Glutamatergic neuron (in vitro differentiated cells): ENCODE data around the gene NUDT22. TPM values are rescaled to one million over a fixed set of nuclear protein-coding genes. Genes with fewer than 3 reads are reported as not detected.

Experiments
- DNase-seq: peaks from one replicate; pipeline ENCODE4 v3.0.0; 2022
- H3K27ac Mint-ChIP-seq: one replicate; pipeline ENCODE4 v1.8.0; 2020; ENCODE audit warnings: mild to moderate bottlenecking, mixed read lengths, inconsistent platforms; ENCODE audit not compliant: unreplicated experiment
- H3K27me3 Mint-ChIP-seq: one replicate; pipeline ENCODE4 v1.8.0; 2020; ENCODE audit warnings: mild to moderate bottlenecking, moderate library complexity, mixed read lengths, inconsistent platforms; ENCODE audit not compliant: unreplicated experiment
- H3K36me3 Mint-ChIP-seq: one replicate; pipeline ENCODE4 v1.8.0; 2020; ENCODE audit warnings: mild to moderate bottlenecking, mixed read lengths, inconsistent platforms; ENCODE audit not compliant: unreplicated experiment
- H3K4me1 Mint-ChIP-seq: one replicate; pipeline ENCODE4 v1.8.0; 2020; ENCODE audit warnings: mild to moderate bottlenecking, low read depth, mixed read lengths, inconsistent platforms; ENCODE audit not compliant: unreplicated experiment
- H3K4me3 Mint-ChIP-seq: one replicate; pipeline ENCODE4 v1.8.0; 2020; ENCODE audit warnings: mild to moderate bottlenecking, mixed read lengths, inconsistent platforms; ENCODE audit not compliant: unreplicated experiment
- H3K9me3 Mint-ChIP-seq: one replicate; pipeline ENCODE4 v1.8.0; 2020; ENCODE audit warnings: mild to moderate bottlenecking, moderate library complexity, mixed read lengths, inconsistent platforms; ENCODE audit not compliant: unreplicated experiment
- CTCF ChIP-seq: fragments of 200-600 bp; sonication (generic); IDR thresholded peaks from one replicate; pipeline ENCODE4 v1.5.0; 2021; ENCODE audit not compliant: partially characterized antibody, unreplicated experiment
- total RNA-seq: library from RNA; stranded (reverse); fragmentation: NEBNext Ultra II Directional; extraction: Animal tissue kit (Norgen Biotek cat#: 25700); gene quantifications from one replicate; pipeline ENCODE4 v1.2.1, GENCODE V29; 2021; ENCODE audit not compliant: unreplicated experiment

NUDT22 gene
- total RNA-seq, 1 donor from 2014 or later: 37.0 TPM

GRCh38 chr11:64269540-64270220 lies 43.6 kb downstream of the NUDT22 start:
- Mint-ChIP-seq H3K27ac (peak overlapping the region; percentile 98), H3K9me3 (peaks cover 16% of the 10 kb centered on the region)

DNA sequence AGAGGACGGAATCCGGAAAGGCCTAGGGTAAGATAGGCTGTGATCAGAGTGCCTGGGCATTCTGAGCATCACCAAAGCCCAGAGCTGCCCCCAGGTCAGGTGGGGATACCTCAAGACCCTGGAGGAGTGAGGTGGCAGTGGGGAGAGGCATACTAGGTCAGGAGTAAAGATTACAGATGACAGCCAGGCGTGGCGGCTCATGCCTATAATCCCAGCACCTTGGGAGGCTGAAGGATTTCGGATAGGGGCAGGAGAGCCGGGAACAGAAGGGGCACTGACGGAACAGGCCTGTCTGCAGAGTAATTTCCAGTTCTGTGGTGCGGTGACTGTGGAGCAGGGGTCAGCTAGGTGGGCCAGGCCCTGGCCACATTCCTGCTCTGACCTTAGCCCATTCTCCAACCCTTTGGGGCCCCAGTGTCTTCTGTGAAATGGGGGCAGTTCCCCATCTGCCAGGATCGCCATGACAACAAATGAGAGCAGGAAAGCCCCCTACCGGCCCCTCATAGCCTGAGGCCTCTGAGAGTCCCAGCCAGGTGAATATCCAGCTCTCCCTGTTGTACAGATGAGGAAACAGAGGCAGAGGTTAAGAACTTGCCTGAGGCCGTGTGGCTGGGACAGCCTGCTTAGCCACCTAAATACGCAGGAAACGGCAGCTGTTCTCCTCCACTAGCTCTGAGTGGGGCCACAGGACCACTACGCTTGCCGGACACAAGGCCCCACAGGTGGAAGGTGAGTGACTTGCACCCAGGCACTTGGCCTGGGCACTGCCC lies 49.1 kb downstream of the NUDT22 start:
- peaks cover 7% of the 10 kb centered on the region for H3K9me3 Mint-ChIP-seq
- DNase-seq: no peak
- TF ChIP-seq CTCF: no peak
- peaks cover 6% of the 10 kb centered on the region for H3K27me3 Mint-ChIP-seq
- no peak overlapping the region for H3K27ac Mint-ChIP-seq
- H3K36me3 Mint-ChIP-seq: no peaks in the 10 kb centered on the region
- no peaks in the 10 kb centered on the region for H3K4me1 Mint-ChIP-seq
- no peak overlapping the region for H3K4me3 Mint-ChIP-seq

More at GRCh38 chr11:64269540-64270220, 43.6 kb downstream of the NUDT22 start:
- peaks cover 2% of the 10 kb centered on the region for H3K4me1 Mint-ChIP-seq
- H3K4me3 Mint-ChIP-seq: peak overlapping the region; percentile 100
- no peaks in the 10 kb centered on the region for H3K36me3 Mint-ChIP-seq
- peak; percentile 97 for DNase-seq
- TF ChIP-seq CTCF: no peak
- H3K27me3 Mint-ChIP-seq: peaks cover 15% of the 10 kb centered on the region

- no peak overlapping the region for H3K4me3 Mint-ChIP-seq
Measured at GRCh38 chr11:64275841-64276240, 49.8 kb downstream of the NUDT22 start.

DNA sequence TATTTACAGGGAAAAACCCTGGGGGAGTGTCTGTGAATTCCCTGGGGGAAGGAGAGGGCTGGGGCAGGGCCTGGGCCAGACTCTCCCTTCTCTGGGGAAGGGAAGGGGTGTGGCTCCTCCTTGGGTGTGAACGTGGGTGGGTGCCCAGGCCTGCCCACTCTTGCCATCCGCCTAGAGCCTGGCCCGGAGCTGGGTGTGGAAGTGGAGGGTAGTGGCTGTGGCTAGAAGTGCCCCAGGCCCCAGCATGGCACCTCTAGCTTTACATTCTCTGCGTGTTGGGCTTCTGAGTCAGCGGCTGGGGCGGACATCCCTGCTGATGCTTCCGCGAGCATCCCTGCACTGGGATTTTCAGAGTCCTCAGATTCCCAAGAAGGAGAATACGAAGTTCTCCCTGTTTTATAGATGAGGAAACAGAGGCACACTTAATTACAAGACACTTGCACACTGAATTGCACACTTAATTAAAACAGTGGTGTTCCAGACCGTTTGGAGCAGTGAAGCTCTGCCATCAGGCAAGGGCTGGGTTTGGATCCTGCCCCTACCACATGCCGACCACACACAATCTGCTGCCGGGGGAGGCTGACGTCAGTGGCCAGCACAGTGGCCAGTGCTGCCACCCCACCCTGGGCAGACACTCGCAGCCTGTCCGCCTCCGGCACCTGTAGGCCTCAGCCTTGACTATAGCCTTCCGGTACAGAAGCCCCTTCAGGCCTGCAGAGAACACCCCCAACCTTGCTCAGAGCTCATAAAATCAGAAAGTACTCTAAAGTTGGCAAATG lies 50.8 kb downstream of the NUDT22 start:
- Mint-ChIP-seq H3K27ac (no peak overlapping the region), H3K36me3 (no peaks in the 10 kb centered on the region), H3K27me3 (peaks cover 4% of the 10 kb centered on the region), H3K4me1 (peaks cover 3% of the 10 kb centered on the region), H3K9me3 (no peaks in the 10 kb centered on the region), H3K4me3 (no peak overlapping the region)
- no peak for TF ChIP-seq CTCF
- no peak for DNase-seq

More at GRCh38 chr11:64275841-64276240, 49.8 kb downstream of the NUDT22 start:
- H3K4me1 Mint-ChIP-seq: no peaks in the 10 kb centered on the region
- peaks cover 3% of the 10 kb centered on the region for H3K27me3 Mint-ChIP-seq
- no peak for TF ChIP-seq CTCF
- no peak for DNase-seq
- H3K27ac Mint-ChIP-seq: no peak overlapping the region
- H3K36me3 Mint-ChIP-seq: no peaks in the 10 kb centered on the region
- peaks cover 2% of the 10 kb centered on the region for H3K9me3 Mint-ChIP-seq
